Measurements from ENCODE around the gene CCDC116.

The CCDC116 gene

GRCh38 chr22:21660904-21661303 lies 28.3 kb downstream of the CCDC116 start:
- H4K20me1 ChIP-seq: no peaks in the 10 kb centered on the region; a peak in 1 of 22 replicates
- H3K9me3 ChIP-seq (replicated peaks in 1 of 11): no peaks in the 10 kb centered on the region
- H3K4me3 ChIP-seq: no peak overlapping the region
- peak overlapping the region in 8 of 11 experiments; percentile 28 to 94 (median 48); a peak in 9 of 22 replicates for H3K4me2 ChIP-seq
- peaks cover 25 to 56% (median 49%) of the 10 kb centered on the region in 10 experiments for H3K4me1 ChIP-seq
- H3K36me3 ChIP-seq: no peaks in the 10 kb centered on the region
- TF ChIP-seq Cebpa-rat (IDR thresholded peaks at IDR 0.05): no peak
- no peaks in the 10 kb centered on the region for H3K27me3 ChIP-seq
- no peak overlapping the region for H3K9ac ChIP-seq
- no peak overlapping the region for H3K27ac ChIP-seq

GRCh38 chr22:21661991-21662390 lies 29.4 kb downstream of the CCDC116 start:
- Histone ChIP-seq H3K36me3 (no peaks in the 10 kb centered on the region), H3K4me1 (peaks cover 17 to 51% (median 44%) of the 10 kb centered on the region in 10 experiments), H3K9ac (no peak overlapping the region), H3K4me3 (no peak overlapping the region), H4K20me1 (no peaks in the 10 kb centered on the region; a peak in 1 of 22 replicates), H3K27ac (no peak overlapping the region), H3K27me3 (no peaks in the 10 kb centered on the region), H3K9me3 (replicated peaks in 1 of 11) (no peaks in the 10 kb centered on the region), H3K4me2 (no peak overlapping the region)
- TF ChIP-seq Cebpa-rat (IDR thresholded peaks at IDR 0.05): no peak

GRCh38 chr22:21663738-21664137 lies 31.2 kb downstream of the CCDC116 start:
- H3K4me2 ChIP-seq: no peak overlapping the region
- H3K27me3 ChIP-seq: no peaks in the 10 kb centered on the region
- no peak overlapping the region for H3K27ac ChIP-seq
- TF ChIP-seq Cebpa-rat (IDR thresholded peaks at IDR 0.05): no peak
- H3K9ac ChIP-seq: no peak overlapping the region
- no peaks in the 10 kb centered on the region; a peak in 2 of 22 replicates for H4K20me1 ChIP-seq
- no peaks in the 10 kb centered on the region for H3K9me3 ChIP-seq (replicated peaks in 1 of 11)
- 0 out of 22 replicates have a peak, but pooled peaks cover 0 to 3% (median 0%) of the 10 kb centered on the region in 11 experiments for H3K36me3 ChIP-seq
- peaks cover 20 to 52% (median 43%) of the 10 kb centered on the region in 10 experiments for H3K4me1 ChIP-seq
- no peak overlapping the region for H3K4me3 ChIP-seq

- Histone ChIP-seq H3K27me3 (no peaks in the 10 kb centered on the region), H3K9me3 (replicated peaks in 1 of 11) (no peaks in the 10 kb centered on the region), H3K27ac (peak overlapping the region; percentile 76 to 91 (median 86); a peak in 21 of 22 replicates), H3K9ac (peak overlapping the region; percentile 80 to 90 (median 86)), H3K4me3 (peak overlapping the region; percentile 68 to 97 (median 81)), H3K36me3 (peaks cover 9 to 15% (median 13%) of the 10 kb centered on the region in 11 experiments; a peak in 20 of 22 replicates), H3K4me1 (peaks cover 19 to 42% (median 31%) of the 10 kb centered on the region in 10 experiments), H3K4me2 (peak overlapping the region; percentile 83 to 93 (median 89)), H4K20me1 (peaks cover 0 to 12% (median 6%) of the 10 kb centered on the region in 11 experiments; a peak in 11 of 22 replicates)
- no peak for TF ChIP-seq Cebpa-rat (IDR thresholded peaks at IDR 0.05)
These were observed 32.7 kb downstream of the CCDC116 start for GRCh38 chr22:21665047-21665851.

- peak overlapping the region; percentile 83 to 93 (median 89) for H3K4me2 ChIP-seq
- TF ChIP-seq Cebpa-rat (IDR thresholded peaks at IDR 0.05): no peak
- H4K20me1 ChIP-seq: peaks cover 0 to 25% (median 14%) of the 10 kb centered on the region in 11 experiments; a peak in 14 of 22 replicates
- no peaks in the 10 kb centered on the region for H3K27me3 ChIP-seq
- peak overlapping the region; percentile 80 to 90 (median 86) for H3K9ac ChIP-seq
- peak overlapping the region; percentile 76 to 91 (median 86); a peak in 19 of 22 replicates for H3K27ac ChIP-seq
- H3K36me3 ChIP-seq: peaks cover 24 to 30% (median 28%) of the 10 kb centered on the region in 11 experiments
- H3K4me3 ChIP-seq: peak overlapping the region; percentile 68 to 97 (median 81)
- peaks cover 19 to 35% (median 30%) of the 10 kb centered on the region in 10 experiments for H3K4me1 ChIP-seq
- H3K9me3 ChIP-seq (replicated peaks in 1 of 11): no peaks in the 10 kb centered on the region
These were observed 34.2 kb downstream of the CCDC116 start for GRCh38 chr22:21666786-21667185.

- no peaks in the 10 kb centered on the region for H3K27me3 ChIP-seq
- H3K27ac ChIP-seq: no peak overlapping the region
- peaks cover 29 to 53% (median 38%) of the 10 kb centered on the region in 10 experiments for H3K4me1 ChIP-seq
- H3K36me3 ChIP-seq: peaks cover 47 to 52% (median 50%) of the 10 kb centered on the region in 11 experiments
- H3K9ac ChIP-seq: peak overlapping the region in 1 of 11 experiments; percentile 19; a peak in 2 of 22 replicates
- peaks cover 0 to 48% (median 32%) of the 10 kb centered on the region in 11 experiments; a peak in 18 of 22 replicates for H4K20me1 ChIP-seq
- no peaks in the 10 kb centered on the region for H3K9me3 ChIP-seq (replicated peaks in 1 of 11)
- no peak overlapping the region for H3K4me2 ChIP-seq
- no peak for TF ChIP-seq Cebpa-rat (IDR thresholded peaks at IDR 0.05)
- no peak overlapping the region for H3K4me3 ChIP-seq
These were observed 36.5 kb downstream of the CCDC116 start for GRCh38 chr22:21669026-21669425.

GRCh38 chr22:21672107-21672629 lies 39.6 kb downstream of the CCDC116 start:
- H3K27me3 ChIP-seq: no peaks in the 10 kb centered on the region
- H3K9ac ChIP-seq: peak overlapping the region in 1 of 11 experiments; percentile 30; a peak in 1 of 22 replicates
- H3K27ac ChIP-seq: no peak overlapping the region
- H3K9me3 ChIP-seq (replicated peaks in 1 of 11): peaks cover 0 to 20% (median 12%) of the 10 kb centered on the region in 11 experiments; a peak in 17 of 22 replicates
- H4K20me1 ChIP-seq: peaks cover 0 to 49% (median 35%) of the 10 kb centered on the region in 11 experiments; a peak in 18 of 22 replicates
- peaks cover 70 to 83% (median 77%) of the 10 kb centered on the region in 11 experiments for H3K36me3 ChIP-seq
- H3K4me1 ChIP-seq: peaks cover 16 to 38% (median 22%) of the 10 kb centered on the region in 10 experiments
- no peak overlapping the region for H3K4me3 ChIP-seq
- H3K4me2 ChIP-seq: peak overlapping the region in 5 of 11 experiments; percentile 11 to 35 (median 27); a peak in 3 of 22 replicates
- no peak for TF ChIP-seq Cebpa-rat (IDR thresholded peaks at IDR 0.05)

- no peak for TF ChIP-seq Cebpa-rat (IDR thresholded peaks at IDR 0.05)
- H3K27me3 ChIP-seq: no peaks in the 10 kb centered on the region
- peaks cover 4 to 49% (median 35%) of the 10 kb centered on the region in 11 experiments; a peak in 18 of 22 replicates for H4K20me1 ChIP-seq
- peaks cover 0 to 22% (median 12%) of the 10 kb centered on the region in 11 experiments; a peak in 17 of 22 replicates for H3K9me3 ChIP-seq (replicated peaks in 1 of 11)
- peak overlapping the region in 1 of 11 experiments; percentile 13; a peak in 1 of 22 replicates for H3K9ac ChIP-seq
- H3K4me2 ChIP-seq: no peak overlapping the region
- H3K27ac ChIP-seq: no peak overlapping the region; a peak in 1 of 22 replicates
- peaks cover 72 to 97% (median 83%) of the 10 kb centered on the region in 11 experiments for H3K36me3 ChIP-seq
- H3K4me1 ChIP-seq: peaks cover 12 to 30% (median 15%) of the 10 kb centered on the region in 10 experiments; a peak in 18 of 20 replicates
- H3K4me3 ChIP-seq: no peak overlapping the region
These were observed 41.2 kb downstream of the CCDC116 start for GRCh38 chr22:21673534-21674321.
